ENCODE measurements around the gene CTNND2. TPM values are rescaled to one million over a fixed set of nuclear protein-coding genes. Genes with fewer than 3 reads are reported as not detected.

CTNND2 gene
- total RNA-seq, 4 donors from 2014 or later = 8.3 TPM; not detected in 3

- TF ChIP-seq, protein P1, sequence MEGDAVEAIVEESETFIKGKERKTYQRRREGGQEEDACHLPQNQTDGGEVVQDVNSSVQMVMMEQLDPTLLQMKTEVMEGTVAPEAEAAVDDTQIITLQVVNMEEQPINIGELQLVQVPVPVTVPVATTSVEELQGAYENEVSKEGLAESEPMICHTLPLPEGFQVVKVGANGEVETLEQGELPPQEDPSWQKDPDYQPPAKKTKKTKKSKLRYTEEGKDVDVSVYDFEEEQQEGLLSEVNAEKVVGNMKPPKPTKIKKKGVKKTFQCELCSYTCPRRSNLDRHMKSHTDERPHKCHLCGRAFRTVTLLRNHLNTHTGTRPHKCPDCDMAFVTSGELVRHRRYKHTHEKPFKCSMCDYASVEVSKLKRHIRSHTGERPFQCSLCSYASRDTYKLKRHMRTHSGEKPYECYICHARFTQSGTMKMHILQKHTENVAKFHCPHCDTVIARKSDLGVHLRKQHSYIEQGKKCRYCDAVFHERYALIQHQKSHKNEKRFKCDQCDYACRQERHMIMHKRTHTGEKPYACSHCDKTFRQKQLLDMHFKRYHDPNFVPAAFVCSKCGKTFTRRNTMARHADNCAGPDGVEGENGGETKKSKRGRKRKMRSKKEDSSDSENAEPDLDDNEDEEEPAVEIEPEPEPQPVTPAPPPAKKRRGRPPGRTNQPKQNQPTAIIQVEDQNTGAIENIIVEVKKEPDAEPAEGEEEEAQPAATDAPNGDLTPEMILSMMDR (IDR thresholded peaks at IDR 0.05; ENCODE audit: low read depth) = no peak
Measured at GRCh38 chr5:11043881-11044280, 860.4 kb downstream of the CTNND2 start.

GRCh38 chr5:11040345-11040744 is 863.9 kb downstream of the CTNND2 start:
- TF ChIP-seq, protein P1 (IDR thresholded peaks at IDR 0.05; ENCODE audit: low read depth) = no peak

DNA sequence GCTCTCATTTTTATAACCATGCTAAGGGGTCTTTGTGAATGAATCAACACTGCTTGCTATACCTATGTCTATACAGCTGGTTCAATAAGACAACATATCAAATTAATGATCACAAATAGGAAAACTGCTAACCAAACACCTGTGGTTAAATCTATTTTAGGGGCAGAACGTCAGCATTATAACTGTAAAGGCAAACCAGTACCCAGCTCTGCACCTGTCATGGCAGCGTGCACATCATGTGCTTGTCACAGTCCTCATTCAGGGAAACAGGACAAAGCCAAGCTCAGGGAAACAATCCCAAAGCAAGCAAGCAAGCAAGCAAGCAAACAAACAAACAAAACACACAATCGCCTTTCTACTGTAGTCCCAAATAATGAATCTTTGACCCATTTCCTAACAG is 865.5 kb downstream of the CTNND2 start:
- TF ChIP-seq, protein P1 (IDR thresholded peaks at IDR 0.05; ENCODE audit: low read depth) = no peak

GRCh38 chr5:11037941-11038340 is 866.3 kb downstream of the CTNND2 start:
- TF ChIP-seq, protein P1 (IDR thresholded peaks at IDR 0.05; ENCODE audit: low read depth) = no peak

GRCh38 chr5:11037080-11037479 is 867.2 kb downstream of the CTNND2 start:
- TF ChIP-seq, protein P1 (IDR thresholded peaks at IDR 0.05; ENCODE audit: low read depth) = no peak

DNA sequence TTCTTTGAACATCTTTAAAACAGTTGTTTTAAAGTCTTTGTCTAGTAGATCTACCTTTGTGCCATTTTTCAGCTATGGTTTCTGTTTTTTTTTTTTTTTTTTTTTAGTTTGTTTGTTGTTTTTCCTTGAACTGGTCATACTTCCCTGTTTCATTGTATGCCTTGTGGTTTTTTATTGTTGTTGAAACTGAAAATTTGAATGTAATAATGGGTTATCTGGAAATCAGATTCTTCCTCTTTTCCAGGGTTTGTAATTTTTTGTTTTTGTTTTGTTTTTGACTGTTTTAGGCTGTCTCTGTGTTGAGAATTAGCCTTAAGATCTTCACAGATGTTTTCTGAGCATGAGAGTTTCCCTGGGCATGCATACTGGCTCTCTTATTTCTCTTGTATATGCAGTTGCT is 873.6 kb downstream of the CTNND2 start:
- TF ChIP-seq, protein P1 (IDR thresholded peaks at IDR 0.05; ENCODE audit: low read depth) = no peak

DNA sequence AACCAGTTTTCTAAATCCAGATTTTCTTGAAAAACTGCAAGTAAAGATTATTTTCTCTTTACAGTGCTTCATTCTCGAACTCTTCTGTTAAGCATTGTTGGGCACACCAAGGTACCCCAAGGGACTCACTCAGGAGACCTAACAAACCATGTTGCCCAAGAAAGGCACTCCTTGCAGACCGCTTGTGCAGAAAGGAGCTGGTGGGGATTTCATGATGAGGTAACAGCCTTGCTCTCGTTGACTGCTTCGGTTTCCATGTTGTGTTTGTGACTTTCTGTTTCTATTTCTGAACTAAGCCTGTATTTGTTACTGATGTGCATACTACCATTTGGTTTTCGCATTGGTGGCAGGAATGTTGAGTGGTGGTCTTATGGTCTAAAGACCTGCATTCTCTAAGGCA is 876.6 kb downstream of the CTNND2 start:
- TF ChIP-seq, protein P1 (IDR thresholded peaks at IDR 0.05; ENCODE audit: low read depth) = no peak

Data from subcutaneous adipose tissue (tissue), 4 donors.